Measurements from ENCODE around the gene PDGFC.

- TF ChIP-seq POLR2A (IDR thresholded peaks at IDR 0.05) (no peak), CTCF (IDR thresholded peaks at IDR 0.05) (no peak)
Measured at GRCh38 chr4:156832886-156833285, 138.7 kb downstream of the PDGFC start.
